SK-N-MC (cell line): ENCODE data around the gene ATXN7.

Experiments
- DNase-seq: peaks from one replicate; pipeline ENCODE4 v3.0.0-alpha.2; 2011; ENCODE audit warnings: low read depth, low spot score
- H3K27ac ChIP-seq: fragments of 200-600 bp; sonication (generic); 2 replicates; pipeline ENCODE4 v1.5.1; 2016; ENCODE audit warnings: mixed run types
- H3K36me3 ChIP-seq: fragments of 200-600 bp; sonication (generic); 2 replicates; pipeline ENCODE4 v1.6.1; 2017; ENCODE audit warnings: antibody characterized with exemption, low read length, mixed read lengths; ENCODE audit not compliant: insufficient read depth
- H3K4me3 ChIP-seq: fragments of 200-600 bp; sonication (generic); 2 replicates; pipeline ENCODE4 v1.5.1; 2016
- H3K9ac ChIP-seq: fragments of 200-600 bp; sonication (generic); 2 replicates; pipeline ENCODE4 v1.8.0; 2017; ENCODE audit warnings: mixed run types, mixed read lengths; ENCODE audit not compliant: insufficient read length
- H3K9me3 ChIP-seq: fragments of 200-600 bp; sonication (generic); 2 replicates; pipeline ENCODE4 v1.6.1; 2017; ENCODE audit warnings: low read depth, mild to moderate bottlenecking, antibody characterized with exemption, low read length, moderate library complexity, mixed read lengths
- EZH2 ChIP-seq: fragments of 200-600 bp; sonication (generic); IDR thresholded peaks from one replicate; pipeline ENCODE4 v1.6.1; 2017; ENCODE audit warnings: antibody characterized with exemption
- FOXP2 ChIP-seq: optimal IDR thresholded peaks from 2 replicates; pipeline ENCODE3; 2011; ENCODE audit warnings: mild to moderate bottlenecking, moderate library complexity; ENCODE audit not compliant: insufficient read depth; ENCODE audit errors: extremely low read length, control extremely low read depth
- POLR2AphosphoS5 ChIP-seq: IDR thresholded peaks from 2 replicates; pipeline ENCODE4 v1.6.1; 2012; ENCODE audit warnings: mild to moderate bottlenecking, low read depth, low read length, borderline replicate concordance

The ATXN7 gene

GRCh38 chr3:63841704-63842103 is 22.0 kb upstream of the ATXN7 start:
- no peak for DNase-seq
- Histone ChIP-seq H3K9ac (no peak overlapping the region), H3K27ac (no peak overlapping the region), H3K4me3 (no peak overlapping the region), H3K36me3 (no peaks in the 10 kb centered on the region), H3K9me3 (no peaks in the 10 kb centered on the region)
- no peak for TF ChIP-seq POLR2AphosphoS5
- no peak for TF ChIP-seq FOXP2
- TF ChIP-seq EZH2 = no peak

GRCh38 chr3:63842127-63842526 is 21.5 kb upstream of the ATXN7 start:
- no peaks in the 10 kb centered on the region for H3K9me3 ChIP-seq
- H3K4me3 ChIP-seq = no peak overlapping the region
- H3K36me3 ChIP-seq = no peaks in the 10 kb centered on the region
- DNase-seq = no peak
- H3K27ac ChIP-seq = no peak overlapping the region
- H3K9ac ChIP-seq = no peak overlapping the region
- TF ChIP-seq EZH2 = no peak

- Histone ChIP-seq H3K9ac (no peak overlapping the region), H3K4me3 (no peak overlapping the region), H3K9me3 (no peaks in the 10 kb centered on the region), H3K36me3 (no peaks in the 10 kb centered on the region), H3K27ac (no peak overlapping the region)
- no peak for TF ChIP-seq POLR2AphosphoS5
- TF ChIP-seq FOXP2 = no peak
- TF ChIP-seq EZH2 = no peak
- DNase-seq = no peak
These were observed 18.5 kb upstream of the ATXN7 start for GRCh38 chr3:63845215-63845614.

GRCh38 chr3:63847718-63848450 is 15.8 kb upstream of the ATXN7 start:
- H3K36me3 ChIP-seq = no peaks in the 10 kb centered on the region
- H3K9ac ChIP-seq = no peak overlapping the region
- no peak for DNase-seq
- H3K9me3 ChIP-seq = no peaks in the 10 kb centered on the region
- no peak overlapping the region for H3K4me3 ChIP-seq
- TF ChIP-seq POLR2AphosphoS5 (no peak), EZH2 (no peak)
- no peak overlapping the region for H3K27ac ChIP-seq

GRCh38 chr3:63849175-63849574 is 14.5 kb upstream of the ATXN7 start:
- H3K4me3 ChIP-seq = no peak overlapping the region
- H3K27ac ChIP-seq = no peak overlapping the region
- DNase-seq = no peak
- no peaks in the 10 kb centered on the region for H3K36me3 ChIP-seq
- TF ChIP-seq FOXP2 = no peak
- no peak for TF ChIP-seq POLR2AphosphoS5
- no peak for TF ChIP-seq EZH2
- H3K9me3 ChIP-seq = no peaks in the 10 kb centered on the region
- H3K9ac ChIP-seq = no peak overlapping the region

- Histone ChIP-seq H3K27ac (no peak overlapping the region), H3K36me3 (no peaks in the 10 kb centered on the region), H3K9ac (no peak overlapping the region), H3K9me3 (no peaks in the 10 kb centered on the region), H3K4me3 (no peak overlapping the region)
- TF ChIP-seq POLR2AphosphoS5 (no peak), EZH2 (no peak), FOXP2 (no peak)
- DNase-seq = no peak
These were observed 12.4 kb upstream of the ATXN7 start for GRCh38 chr3:63851287-63851686.

GRCh38 chr3:63853106-63853505 is 10.6 kb upstream of the ATXN7 start:
- Histone ChIP-seq H3K9ac (no peak overlapping the region), H3K4me3 (no peak overlapping the region), H3K9me3 (no peaks in the 10 kb centered on the region), H3K27ac (no peak overlapping the region), H3K36me3 (no peaks in the 10 kb centered on the region)
- TF ChIP-seq FOXP2 (no peak), EZH2 (no peak), POLR2AphosphoS5 (no peak)
- no peak for DNase-seq

- TF ChIP-seq POLR2AphosphoS5 (no peak), FOXP2 (no peak), EZH2 (no peak)
- no peak overlapping the region for H3K27ac ChIP-seq
- H3K36me3 ChIP-seq = no peaks in the 10 kb centered on the region
- H3K9me3 ChIP-seq = no peaks in the 10 kb centered on the region
- H3K4me3 ChIP-seq = no peak overlapping the region
- no peak overlapping the region for H3K9ac ChIP-seq
- no peak for DNase-seq
These were observed 8.2 kb upstream of the ATXN7 start for GRCh38 chr3:63855333-63855940.

- H3K9ac ChIP-seq = no peak overlapping the region
- H3K27ac ChIP-seq = no peak overlapping the region
- no peaks in the 10 kb centered on the region for H3K36me3 ChIP-seq
- no peak overlapping the region for H3K4me3 ChIP-seq
- no peaks in the 10 kb centered on the region for H3K9me3 ChIP-seq
- no peak for DNase-seq
- TF ChIP-seq EZH2 = no peak
- no peak for TF ChIP-seq FOXP2
- no peak for TF ChIP-seq POLR2AphosphoS5
These were observed 6.4 kb upstream of the ATXN7 start for GRCh38 chr3:63857311-63857710.
